Suprapubic skin (tissue), 4 donors: ENCODE results near the gene ITPRIPL2. TPM values are rescaled to one million over a fixed set of nuclear protein-coding genes. Genes with fewer than 3 reads are reported as not detected.

Experiments
- DNase-seq, 2 donors: peaks; one replicate each; pipeline ENCODE4 v3.0.0-alpha.2; 2019; ENCODE audit warnings: low spot score in 2 of 2
- H3K27ac ChIP-seq: fragments of 200-600 bp; sonication (generic); one replicate; pipeline ENCODE4 v1.5.1; 2019
- H3K27me3 ChIP-seq: fragments of 200-600 bp; sonication (generic); one replicate; pipeline ENCODE4 v1.5.1; 2019
- H3K36me3 ChIP-seq: fragments of 200-600 bp; sonication (generic); one replicate; pipeline ENCODE4 v1.5.1; 2019
- H3K4me1 ChIP-seq: fragments of 200-600 bp; sonication (generic); one replicate; pipeline ENCODE4 v1.5.1; 2019
- H3K4me3 ChIP-seq: fragments of 200-600 bp; sonication (generic); one replicate; pipeline ENCODE4 v1.5.1; 2019; ENCODE audit warnings: mild to moderate bottlenecking
- H3K9me3 ChIP-seq: fragments of 200-600 bp; sonication (generic); one replicate; pipeline ENCODE4 v1.5.1; 2019
- EP300 ChIP-seq: sonication (generic); formaldehyde crosslinking; IDR thresholded peaks from one replicate; pipeline ENCODE4 v1.6.1; 2017; ENCODE audit warnings: antibody characterized with exemption
- POLR2A ChIP-seq, 2 donors: fragments of 450-650 bp; IDR thresholded peaks; one replicate each; pipeline ENCODE4 v1.6.1; 2017; ENCODE audit warnings: antibody characterized with exemption in 2 of 2, mild to moderate bottlenecking in 2 of 2, moderate library complexity in 2 of 2
- POLR2AphosphoS5 ChIP-seq, 3 donors: sonication (generic); formaldehyde crosslinking; IDR thresholded peaks; one replicate each; pipeline ENCODE4 v1.6.1; 2017; ENCODE audit warnings: antibody characterized with exemption in 3 of 3
- WGBS: methylation state at CpG from one replicate; pipeline ENCODE4 v1.1.5; 2018; 5-methylcytosine and 5-hydroxymethylcytosine counted together
- total RNA-seq, 4 donors: library from RNA; depleted of rRNA; stranded (reverse); fragments of >200 nt; gene quantifications; one replicate each; pipeline ENCODE4 v1.1.0, GENCODE V29; 2016
- TF ChIP-seq, protein P1 (sequence below), 2 donors: fragments of 200-600 bp in 1 of 2; fragments of 450-650 bp in 1 of 2; sonication (generic) in 1 of 2; IDR thresholded peaks; one replicate each; pipeline ENCODE4 v1.5.1; 2016 to 2019; ENCODE audit warnings: antibody characterized with exemption in 2 of 2, mild to moderate bottlenecking in 1 of 2, moderate library complexity in 1 of 2

ITPRIPL2 gene
- total RNA-seq, 4 donors from 2014 or later = 39.0 to 91.9 (median 69.6) TPM

DNA sequence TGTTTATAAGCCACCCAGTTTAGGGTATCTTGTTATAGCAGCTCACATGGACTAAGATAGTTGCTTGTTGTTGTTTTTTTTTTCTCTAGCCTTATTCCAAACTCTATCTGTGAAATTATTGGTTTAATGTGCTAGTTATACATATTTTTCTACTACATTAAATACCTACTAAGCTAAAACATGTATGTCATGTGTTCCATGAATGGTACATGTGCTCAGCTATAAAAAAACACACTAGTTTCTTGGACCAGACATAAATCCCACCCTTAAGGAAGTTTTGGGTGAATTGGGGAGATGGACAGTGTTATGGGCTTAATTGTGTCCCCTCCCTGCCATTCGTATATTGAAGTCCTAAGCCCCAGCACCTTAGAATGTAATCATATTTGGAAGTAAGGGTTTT lies 19.8 kb downstream of the ITPRIPL2 start:
- H3K27ac ChIP-seq = no peak overlapping the region
- no peaks in the 10 kb centered on the region for H3K27me3 ChIP-seq
- H3K4me1 ChIP-seq = peaks cover 66% of the 10 kb centered on the region
- TF ChIP-seq POLR2AphosphoS5 (IDR thresholded peaks at IDR 0.05) = no peak
- no peak for TF ChIP-seq EP300
- TF ChIP-seq, protein P1, sequence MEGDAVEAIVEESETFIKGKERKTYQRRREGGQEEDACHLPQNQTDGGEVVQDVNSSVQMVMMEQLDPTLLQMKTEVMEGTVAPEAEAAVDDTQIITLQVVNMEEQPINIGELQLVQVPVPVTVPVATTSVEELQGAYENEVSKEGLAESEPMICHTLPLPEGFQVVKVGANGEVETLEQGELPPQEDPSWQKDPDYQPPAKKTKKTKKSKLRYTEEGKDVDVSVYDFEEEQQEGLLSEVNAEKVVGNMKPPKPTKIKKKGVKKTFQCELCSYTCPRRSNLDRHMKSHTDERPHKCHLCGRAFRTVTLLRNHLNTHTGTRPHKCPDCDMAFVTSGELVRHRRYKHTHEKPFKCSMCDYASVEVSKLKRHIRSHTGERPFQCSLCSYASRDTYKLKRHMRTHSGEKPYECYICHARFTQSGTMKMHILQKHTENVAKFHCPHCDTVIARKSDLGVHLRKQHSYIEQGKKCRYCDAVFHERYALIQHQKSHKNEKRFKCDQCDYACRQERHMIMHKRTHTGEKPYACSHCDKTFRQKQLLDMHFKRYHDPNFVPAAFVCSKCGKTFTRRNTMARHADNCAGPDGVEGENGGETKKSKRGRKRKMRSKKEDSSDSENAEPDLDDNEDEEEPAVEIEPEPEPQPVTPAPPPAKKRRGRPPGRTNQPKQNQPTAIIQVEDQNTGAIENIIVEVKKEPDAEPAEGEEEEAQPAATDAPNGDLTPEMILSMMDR (IDR thresholded peaks at IDR 0.05) = no peak
- TF ChIP-seq POLR2A (IDR thresholded peaks at IDR 0.05) = no peak
- H3K4me3 ChIP-seq = no peak overlapping the region
- H3K9me3 ChIP-seq = no peaks in the 10 kb centered on the region
- 92% methylated on average over 1 of the region's 1 CpG for WGBS
- no peak for DNase-seq
- no peaks in the 10 kb centered on the region for H3K36me3 ChIP-seq

DNA sequence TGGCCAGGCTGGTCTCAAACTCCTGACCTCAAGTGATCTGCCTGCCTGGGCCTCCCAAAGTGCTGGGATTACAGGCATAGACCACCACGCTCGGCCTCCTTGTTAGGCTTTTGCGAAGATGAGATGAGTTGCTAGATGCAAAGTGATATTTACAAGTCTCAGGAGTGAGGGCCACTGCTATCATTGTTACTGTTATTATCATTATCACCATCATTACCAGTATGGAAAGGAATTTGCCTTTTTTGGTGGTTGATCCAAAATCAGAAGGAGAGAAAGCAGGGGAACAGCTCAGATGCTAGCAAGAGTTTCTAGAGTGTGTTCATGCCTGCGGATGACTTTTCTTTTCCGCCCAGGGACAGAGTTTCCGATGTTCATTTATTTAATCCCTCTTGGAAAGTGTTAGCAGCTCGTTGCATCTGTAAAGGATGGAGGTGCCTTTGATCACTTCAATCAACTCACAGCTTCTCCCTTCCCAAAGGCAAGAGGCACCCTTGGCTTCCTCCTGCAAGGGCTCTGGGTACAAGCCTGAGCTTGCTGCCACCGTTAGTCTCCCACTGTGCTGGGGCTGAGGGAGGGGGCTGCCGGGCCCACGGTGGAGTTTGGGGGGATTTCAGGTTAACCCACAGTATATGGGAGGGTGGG lies 21.6 kb downstream of the ITPRIPL2 start:
- TF ChIP-seq POLR2AphosphoS5 (IDR thresholded peaks at IDR 0.05) = no peak
- TF ChIP-seq EP300 = no peak
- TF ChIP-seq, protein P1 (IDR thresholded peaks at IDR 0.05) = no peak
- no peak for TF ChIP-seq POLR2A (IDR thresholded peaks at IDR 0.05)
- 59% methylated on average over 10 of the region's 10 CpGs for WGBS

DNA sequence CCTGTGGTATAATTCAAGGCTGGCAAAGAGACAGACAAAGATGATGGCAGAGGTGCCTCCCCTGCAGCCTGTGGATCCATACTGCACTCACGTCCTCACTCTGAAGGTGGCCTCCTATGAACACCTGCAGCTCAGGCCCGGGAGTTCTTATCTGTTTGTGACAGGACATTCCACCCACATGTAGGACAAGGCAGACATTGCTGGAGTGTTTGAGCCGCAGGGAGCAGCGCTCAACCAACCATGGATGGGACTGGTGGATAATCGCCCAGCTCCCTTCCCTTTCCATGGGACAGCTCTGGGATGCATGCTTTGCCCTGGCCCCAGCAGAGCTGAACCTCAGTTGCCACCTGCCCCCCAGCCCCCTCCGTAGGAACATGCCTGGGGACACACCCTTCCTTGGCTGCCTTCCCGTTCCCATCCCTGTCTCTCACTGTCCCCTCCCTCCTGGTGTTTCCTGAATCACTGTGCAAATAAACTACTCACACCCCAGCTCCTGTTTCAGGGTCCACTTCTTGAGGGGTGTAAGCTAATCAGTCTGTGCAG lies 22.2 kb downstream of the ITPRIPL2 start:
- TF ChIP-seq POLR2A (IDR thresholded peaks at IDR 0.05) (no peak), POLR2AphosphoS5 (IDR thresholded peaks at IDR 0.05) (no peak), EP300 (no peak)
- TF ChIP-seq, protein P1 (IDR thresholded peaks at IDR 0.05) = no peak
- no peaks in the 10 kb centered on the region for H3K27me3 ChIP-seq
- no peaks in the 10 kb centered on the region for H3K9me3 ChIP-seq
- H3K4me3 ChIP-seq = no peak overlapping the region
- peaks cover 80% of the 10 kb centered on the region for H3K4me1 ChIP-seq
- DNase-seq = peak in 1 of 2 donors; percentile 68
- H3K27ac ChIP-seq = no peak overlapping the region
- 12% methylated on average over 6 of the region's 7 CpGs for WGBS
- H3K36me3 ChIP-seq = no peaks in the 10 kb centered on the region

More for the DNA sequence above, 21.6 kb downstream of the ITPRIPL2 start:
- Histone ChIP-seq H3K9me3 (no peaks in the 10 kb centered on the region), H3K27me3 (no peaks in the 10 kb centered on the region), H3K4me1 (peaks cover 80% of the 10 kb centered on the region), H3K27ac (no peak overlapping the region), H3K36me3 (no peaks in the 10 kb centered on the region), H3K4me3 (no peak overlapping the region)
- no peak for DNase-seq

DNA sequence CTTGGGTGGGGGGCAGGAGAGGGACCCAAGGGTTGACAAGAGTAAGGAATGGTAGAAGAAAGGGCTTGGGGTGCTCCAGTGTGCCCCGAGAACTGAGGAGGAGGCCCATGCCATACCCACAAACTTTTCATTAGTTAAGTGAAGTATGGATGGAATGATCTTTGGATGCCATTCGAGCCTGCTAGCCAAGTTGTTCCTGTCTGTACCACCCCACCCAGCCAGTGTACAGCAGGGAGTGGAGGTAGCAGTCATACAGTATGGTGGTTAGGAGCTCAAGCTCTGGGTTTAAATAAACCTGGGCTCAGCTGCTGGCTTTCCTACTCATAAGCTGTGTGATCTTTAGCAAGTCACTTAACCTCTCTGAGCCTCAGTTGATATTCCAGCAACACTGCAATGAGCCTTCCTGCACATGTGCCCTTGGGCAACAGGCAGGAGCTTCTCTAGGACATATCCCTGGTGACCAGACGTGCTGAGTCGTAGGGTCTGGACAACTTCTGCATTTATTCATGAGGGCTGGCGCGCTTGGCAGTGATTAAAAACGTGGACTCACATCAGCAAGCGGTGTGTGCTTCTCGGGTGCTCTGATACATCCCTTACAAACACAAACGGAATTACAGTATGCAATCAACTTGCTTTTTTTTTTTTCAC lies 22.9 kb downstream of the ITPRIPL2 start:
- no peaks in the 10 kb centered on the region for H3K36me3 ChIP-seq
- peak overlapping the region; percentile 58 for H3K27ac ChIP-seq
- WGBS = 33% methylated on average over 10 of the region's 10 CpGs
- TF ChIP-seq POLR2A (IDR thresholded peaks at IDR 0.05) (no peak), EP300 (no peak), POLR2AphosphoS5 (IDR thresholded peaks at IDR 0.05) (no peak)
- TF ChIP-seq, protein P1 (IDR thresholded peaks at IDR 0.05) = no peak
- H3K4me3 ChIP-seq = no peak overlapping the region
- H3K9me3 ChIP-seq = no peaks in the 10 kb centered on the region
- DNase-seq = peak in 1 of 2 donors; percentile 68
- no peaks in the 10 kb centered on the region for H3K27me3 ChIP-seq
- H3K4me1 ChIP-seq = peaks cover 74% of the 10 kb centered on the region
